Raji (cell line): ENCODE measurements around the gene C18orf54.

ENCODE experiments used
- POLR2A ChIP-seq: IDR thresholded peaks from 2 replicates; pipeline ENCODE4 v1.6.1; 2011; ENCODE audit warnings: low read depth, low read length, control low read depth; ENCODE audit not compliant: insufficient read depth

The C18orf54 gene

GRCh38 chr18:54357660-54358494 is at the start of gene C18orf54, which contains the start of gene STARD6:
TSS of gene C18orf54 (plus strand) at chr18:54357906. CDS start at chr18:54360573, 2,667 bp downstream.
TSS of gene STARD6 (minus strand) at chr18:54357858. CDS start at chr18:54354573, 3,285 bp downstream.
- peak; percentile 86 for TF ChIP-seq POLR2A

- no peak for TF ChIP-seq POLR2A
These were observed 41.5 kb upstream of the C18orf54 start for GRCh38 chr18:54316071-54316820.

- no peak for TF ChIP-seq POLR2A
These were observed 34.1 kb upstream of the C18orf54 start for GRCh38 chr18:54323561-54323960.

GRCh38 chr18:54323970-54324369 is 33.7 kb upstream of the C18orf54 start:
- TF ChIP-seq POLR2A: no peak

GRCh38 chr18:54327818-54328217 is 29.9 kb upstream of the C18orf54 start:
- TF ChIP-seq POLR2A: no peak

- TF ChIP-seq POLR2A: no peak
These were observed 27.9 kb upstream of the C18orf54 start for GRCh38 chr18:54329787-54330186.

- TF ChIP-seq POLR2A: no peak
These were observed 26.7 kb upstream of the C18orf54 start for GRCh38 chr18:54330768-54331548.

- no peak for TF ChIP-seq POLR2A
These were observed 22.0 kb upstream of the C18orf54 start for GRCh38 chr18:54335638-54336173.

GRCh38 chr18:54338230-54338629 is 19.5 kb upstream of the C18orf54 start:
- TF ChIP-seq POLR2A: no peak

- TF ChIP-seq POLR2A: no peak
These were observed 6.5 kb upstream of the C18orf54 start for GRCh38 chr18:54351186-54351585.

GRCh38 chr18:54357082-54357659 is 535 bp upstream of the C18orf54 start:
- no peak for TF ChIP-seq POLR2A

GRCh38 chr18:54358495-54359040 is 862 bp downstream of the C18orf54 start:
- no peak for TF ChIP-seq POLR2A

- TF ChIP-seq POLR2A: no peak
These were observed 1.5 kb downstream of the C18orf54 start for GRCh38 chr18:54359233-54359632.

GRCh38 chr18:54360406-54360805 is 2.7 kb downstream of the C18orf54 start:
- no peak for TF ChIP-seq POLR2A
